ENCODE data around the gene KIF16B. TPM values are rescaled to one million over a fixed set of nuclear protein-coding genes. Genes with fewer than 3 reads are reported as not detected.

KIF16B gene
- total and polyA plus RNA-seq, 9 of the 15 experiments (the other 6 are each of a cell fraction or from before 2014, with no cell fraction given): 1.00 to 10.6 (median 8.5) TPM

- no peak for TF ChIP-seq ZNF318 (IDR thresholded peaks at IDR 0.05; ENCODE audit: borderline replicate concordance in 1 of 2, low read depth in 1 of 2)
- TF ChIP-seq KAT8 (IDR thresholded peaks at IDR 0.05; ENCODE audit: low read depth): no peak
Observed at GRCh38 chr20:16562259-16562658, 11.0 kb downstream of the KIF16B start (continued).
